OCI-LY7 (cell line): ENCODE measurements around the gene AQP12B.
"Not testable (repeated sequence)": the region's sequence is repeated elsewhere in the genome, so short reads cannot be mapped to it uniquely, and the experiment has no call there.

Experiments used
- CTCF ChIP-seq: fragments of 200-600 bp; sonication (generic); conservative IDR thresholded peaks from 2 replicates; pipeline ENCODE4 v1.5.1; 2014; ENCODE audit warnings: mild to moderate bottlenecking, antibody characterized with exemption, low read length, moderate library complexity, mixed read lengths
- EZH2phosphoT487 ChIP-seq: fragments of 200-600 bp; sonication (generic); IDR thresholded peaks from 2 replicates; pipeline ENCODE4 v1.6.1; 2018; ENCODE audit warnings: low read depth, borderline replicate concordance, mild to moderate bottlenecking, mixed run types, antibody characterized with exemption, low read length, moderate library complexity, mixed read lengths

- TF ChIP-seq CTCF, EZH2phosphoT487: not testable (repeated sequence)
Observed at GRCh38 chr2:240691075-240691427, 8.4 kb upstream of the AQP12B start.
